CD4-positive, alpha-beta T cell treated with Interleukin-21 for 1 hour (primary cell): ENCODE measurements around the gene HIVEP2.

ENCODE experiments used
- DNase-seq: peaks from one replicate; pipeline ENCODE4 v3.0.0-alpha.2; 2020

HIVEP2 gene

DNA sequence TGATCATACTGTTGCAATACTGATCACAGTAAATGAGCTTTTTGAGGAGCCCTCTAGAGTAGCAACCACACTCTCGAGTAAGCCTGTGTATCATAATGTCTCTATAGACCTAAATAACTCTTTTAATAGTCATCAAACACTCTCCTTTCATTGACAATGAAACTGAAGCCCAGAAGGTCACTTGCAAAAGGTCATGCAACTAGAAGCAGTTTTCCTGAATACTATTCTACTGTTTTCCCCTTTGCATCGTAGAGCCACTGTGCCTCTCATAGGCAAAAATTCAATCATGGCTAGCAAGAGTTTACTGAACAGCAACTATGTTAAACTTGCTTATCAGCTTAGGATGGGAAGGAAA, 105.3 kb downstream of the HIVEP2 start:
- DNase-seq, result no peak

GRCh38 chr6:142838821-142839685, 105.9 kb downstream of the HIVEP2 start:
- DNase-seq, result peak; percentile 42

DNA sequence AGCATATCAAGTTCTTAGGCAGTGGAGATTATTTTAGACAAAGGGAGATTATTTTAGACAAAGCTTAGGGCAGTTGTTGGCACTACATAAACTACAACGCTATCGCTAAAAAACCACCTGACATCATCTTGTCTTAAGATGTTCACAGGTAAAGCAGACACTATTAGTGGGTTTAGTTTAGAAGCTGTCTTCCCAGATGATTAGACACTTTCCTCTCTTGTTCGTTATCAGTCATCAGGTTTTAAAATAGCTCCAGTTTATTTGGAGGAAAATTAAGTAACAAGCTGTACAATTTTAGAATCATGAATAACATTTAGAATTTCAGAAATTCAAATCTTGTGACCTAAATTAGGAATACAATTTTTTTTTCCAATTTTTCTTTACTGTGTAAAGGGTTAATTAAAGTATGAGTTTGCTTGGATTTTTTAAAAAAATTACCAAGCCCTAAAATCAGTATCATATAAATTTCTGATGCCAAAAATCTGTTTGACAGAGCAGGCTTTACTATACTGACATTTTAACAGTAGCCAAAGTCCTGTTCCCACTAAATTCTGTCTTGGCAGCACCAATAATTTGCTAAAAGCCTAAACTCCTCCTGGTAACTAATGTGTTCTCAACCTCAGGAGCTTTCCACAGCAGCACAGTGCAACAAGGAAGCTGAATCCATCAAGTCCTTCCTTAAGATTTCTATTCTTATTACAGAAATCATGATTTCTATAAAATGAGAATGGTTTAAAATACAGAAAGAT, 109.0 kb downstream of the HIVEP2 start:
- DNase-seq, result no peak

DNA sequence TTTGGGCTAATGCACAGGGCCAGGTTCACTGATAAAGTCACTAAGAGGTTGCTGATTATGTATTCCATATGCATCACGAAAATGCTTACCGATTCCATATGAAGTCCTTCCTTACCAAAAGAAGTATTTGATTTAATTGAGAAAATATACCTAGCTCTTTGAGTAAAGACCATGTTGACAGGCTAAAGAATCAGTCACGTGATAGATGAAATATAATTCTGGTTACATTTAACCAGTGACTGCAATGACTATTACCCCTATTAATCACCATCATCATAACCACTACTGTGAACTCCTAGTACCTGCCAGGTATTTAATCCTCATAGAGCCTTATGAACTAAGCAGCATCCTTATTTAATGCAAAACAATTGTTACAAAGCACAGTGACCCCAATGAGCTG, 110.1 kb downstream of the HIVEP2 start:
- DNase-seq, result no peak

DNA sequence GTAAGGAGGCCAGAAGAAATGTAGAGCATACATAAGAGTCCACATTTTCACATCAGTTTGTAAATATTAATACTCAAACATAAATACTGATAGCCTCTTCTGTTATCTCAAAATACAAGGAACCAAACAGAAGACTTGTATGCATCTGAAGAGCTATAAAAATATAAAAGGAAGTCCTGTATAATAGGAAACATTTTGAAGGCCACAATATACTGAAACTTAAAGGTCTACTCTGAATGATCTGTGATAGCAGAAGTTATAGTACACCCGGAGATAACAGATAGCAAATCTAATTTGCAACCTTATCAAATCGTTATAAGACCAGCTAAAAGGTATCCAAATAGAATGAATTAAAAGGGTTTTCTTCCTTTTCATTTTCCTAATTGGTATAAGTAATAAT, 111.2 kb downstream of the HIVEP2 start:
- no peak for DNase-seq

DNA sequence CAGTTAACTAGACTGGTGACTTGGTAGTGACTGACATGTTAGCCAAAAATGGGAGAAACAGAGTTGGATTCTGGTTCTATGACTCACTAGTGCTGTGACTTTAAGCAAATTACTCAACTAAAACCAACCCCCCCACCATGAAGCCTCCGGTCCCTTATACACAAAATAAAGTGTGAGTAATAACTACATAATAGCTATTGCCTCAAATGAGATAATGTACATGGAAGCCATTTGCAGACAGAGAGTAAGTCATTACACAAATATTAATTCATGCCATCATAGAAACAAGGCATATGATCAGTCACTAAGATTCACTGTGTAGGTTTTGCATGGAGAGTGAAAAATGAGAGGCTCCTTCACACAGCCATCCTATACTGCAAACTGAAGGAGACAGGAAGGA, 111.9 kb downstream of the HIVEP2 start:
- DNase-seq, result no peak

- DNase-seq, result no peak
Measured at GRCh38 chr6:142830807-142831206, 114.2 kb downstream of the HIVEP2 start.

DNA sequence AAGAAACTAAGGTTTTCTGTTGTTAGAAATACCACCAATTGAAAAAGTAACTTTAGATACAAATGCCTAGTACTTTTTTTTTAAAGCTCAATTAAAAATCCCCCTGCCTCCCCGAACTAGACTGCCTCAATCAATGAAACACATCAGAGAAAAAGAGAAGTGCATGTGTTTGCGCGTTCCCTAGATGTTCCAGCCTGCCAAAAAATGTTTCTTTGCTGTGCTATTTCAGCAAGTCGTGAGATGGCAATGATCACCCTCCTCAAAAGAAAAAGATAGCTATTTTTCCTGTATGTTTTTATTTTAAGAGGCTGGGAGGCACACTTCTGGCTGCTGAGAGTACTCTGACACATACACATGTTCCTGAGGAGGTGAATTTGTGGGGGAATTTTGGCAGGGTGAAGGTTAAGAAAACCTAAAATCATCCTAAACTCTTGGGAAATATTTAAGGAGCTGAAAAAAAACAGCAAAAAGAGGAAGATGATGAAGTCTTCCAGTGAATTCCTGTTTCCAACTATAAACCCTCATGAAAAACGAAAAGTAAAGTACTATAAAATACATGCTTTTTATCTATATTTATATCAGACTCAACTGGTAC, 114.8 kb downstream of the HIVEP2 start:
- DNase-seq, result no peak

- no peak for DNase-seq
Measured at GRCh38 chr6:142829556-142829955, 115.4 kb downstream of the HIVEP2 start.

DNA sequence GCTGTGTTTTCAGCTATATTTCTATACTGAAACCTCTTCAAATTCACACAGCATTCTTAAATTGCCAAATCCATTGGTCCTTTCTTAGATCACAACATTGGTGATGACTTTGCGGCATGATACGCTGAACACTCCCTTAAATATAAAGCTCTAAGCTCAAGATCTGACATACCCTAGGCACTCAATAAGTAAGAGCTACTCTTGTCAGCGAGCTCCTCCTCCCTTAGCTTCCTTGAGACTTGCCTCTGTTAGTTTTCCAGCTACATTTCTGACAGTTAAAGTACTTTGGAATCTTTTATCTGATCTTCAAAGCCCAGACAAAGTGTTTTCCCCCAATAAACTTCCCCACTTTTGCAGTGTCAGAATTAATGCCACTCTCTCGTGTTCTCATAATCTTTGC, 117.0 kb downstream of the HIVEP2 start:
- DNase-seq, result no peak

DNA sequence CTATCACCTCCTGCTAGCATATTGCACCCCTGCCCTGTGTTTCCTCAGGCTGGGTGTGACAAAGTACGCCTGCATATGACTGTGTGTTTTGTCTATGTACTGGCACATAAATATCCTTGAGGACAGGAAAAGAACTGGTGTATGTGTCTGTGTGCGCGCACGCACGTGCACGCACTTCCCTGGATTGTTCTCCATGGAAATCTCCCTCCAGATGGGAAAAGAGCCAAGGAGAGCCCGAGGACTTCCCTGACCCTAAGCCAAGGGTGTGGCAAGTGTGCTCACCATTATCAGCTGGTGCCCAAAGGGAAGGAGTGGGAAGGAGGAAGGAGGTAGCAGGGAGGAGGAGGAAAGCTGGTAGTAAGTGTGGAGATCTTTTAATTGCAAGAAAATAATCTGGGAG, 117.6 kb downstream of the HIVEP2 start:
- no peak for DNase-seq

- DNase-seq, result no peak
Measured at GRCh38 chr6:142825760-142826159, 119.2 kb downstream of the HIVEP2 start.

DNA sequence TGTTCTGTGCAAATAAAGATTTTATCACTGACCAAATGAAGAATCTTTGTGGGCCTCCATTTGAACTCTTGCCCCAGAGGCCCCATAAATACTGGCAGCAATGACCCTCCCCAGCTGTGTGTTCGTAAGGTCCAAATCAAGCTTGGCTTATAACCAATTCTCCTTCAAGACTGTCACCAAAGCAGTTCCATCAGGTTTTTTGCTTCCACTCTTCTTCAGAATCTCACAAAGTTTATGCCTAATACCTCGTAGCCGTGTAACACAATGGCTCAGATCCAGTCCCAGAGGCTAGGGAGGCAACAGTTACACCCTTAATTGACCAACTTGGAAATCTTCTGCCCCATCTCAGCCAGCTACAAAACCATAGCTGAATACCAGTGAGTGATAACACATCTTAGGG, 120.5 kb downstream of the HIVEP2 start:
- no peak for DNase-seq

- DNase-seq, result no peak
Measured at GRCh38 chr6:142823256-142823902, 121.6 kb downstream of the HIVEP2 start.

DNA sequence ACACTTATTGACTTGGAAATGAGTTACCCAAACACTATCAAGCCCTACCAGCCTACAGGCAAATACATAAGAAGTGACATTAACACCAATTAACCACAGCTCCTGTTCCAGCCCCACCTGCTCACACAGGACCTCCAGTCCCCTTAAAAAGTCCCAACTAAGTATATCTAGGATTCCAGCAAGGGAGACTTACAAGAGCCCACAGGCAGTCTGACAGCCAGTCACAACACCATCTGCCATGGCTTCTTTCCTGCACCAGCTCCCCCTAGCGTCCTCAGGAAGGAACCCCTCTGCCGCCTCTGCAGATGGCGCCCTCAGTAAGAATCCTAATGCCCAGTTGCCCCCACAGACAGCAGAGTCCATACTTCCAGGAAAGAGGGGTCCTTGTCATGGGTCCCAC, 122.1 kb downstream of the HIVEP2 start:
- DNase-seq, result no peak

- no peak for DNase-seq
Measured at GRCh38 chr6:142822383-142822782, 122.6 kb downstream of the HIVEP2 start.

- no peak for DNase-seq
Measured at GRCh38 chr6:142821860-142822259, 123.1 kb downstream of the HIVEP2 start.

- DNase-seq, result no peak
Measured at GRCh38 chr6:142821164-142821716, 123.7 kb downstream of the HIVEP2 start.

DNA sequence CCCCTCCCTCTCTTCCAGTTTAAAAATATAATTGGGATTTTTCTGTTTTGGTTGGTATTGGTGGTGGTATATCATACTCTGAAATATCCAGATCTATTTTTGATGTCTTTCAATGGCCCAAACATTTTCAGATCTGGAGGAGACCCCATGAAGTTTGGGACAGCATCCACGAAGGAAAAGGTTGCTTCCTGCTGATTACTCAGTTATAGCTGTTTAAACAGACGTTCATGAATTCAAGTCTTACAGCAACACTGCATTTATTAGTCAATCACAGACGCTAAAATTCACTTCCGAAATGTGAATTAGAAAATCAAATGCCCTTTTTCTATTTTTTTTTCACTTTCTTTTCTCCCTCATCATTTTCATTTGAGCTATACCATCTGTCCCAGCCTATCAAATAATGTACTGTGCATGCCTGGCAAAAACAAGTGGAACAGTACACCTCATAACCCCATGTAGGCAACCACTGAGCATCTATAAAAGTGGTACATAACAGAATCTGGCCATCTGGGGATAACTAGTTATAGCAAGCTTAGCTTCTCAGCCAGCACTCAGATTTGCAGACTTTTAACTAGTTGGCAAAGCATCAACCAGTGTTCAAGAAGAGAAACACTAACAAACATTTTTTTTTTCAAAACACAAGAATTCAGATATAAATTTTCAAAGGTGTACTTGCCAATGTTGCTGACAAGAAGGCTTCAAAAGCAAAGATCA, 124.5 kb downstream of the HIVEP2 start:
- no peak for DNase-seq

- DNase-seq, result peak; percentile 71
Measured at GRCh38 chr6:142819603-142820337, 125.2 kb downstream of the HIVEP2 start.

DNA sequence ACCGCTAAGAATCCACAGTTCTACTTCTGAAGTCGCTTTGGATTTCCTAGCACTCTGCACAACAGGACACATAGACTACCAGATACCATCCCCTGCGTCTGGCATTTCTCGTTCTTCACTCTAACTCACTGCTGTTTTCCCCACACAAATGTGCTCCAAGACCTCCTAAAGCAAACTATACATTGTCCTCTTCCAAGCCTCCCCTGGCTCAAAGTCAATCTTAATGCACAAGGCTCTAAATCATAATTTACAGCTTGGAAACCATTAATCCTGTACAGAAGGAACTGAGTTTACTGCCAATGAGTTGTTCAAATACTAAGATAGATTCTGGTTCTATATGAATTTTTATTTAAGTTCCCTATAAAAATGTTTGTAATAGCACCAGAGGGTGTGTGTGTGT, 128.5 kb downstream of the HIVEP2 start:
- no peak for DNase-seq

GRCh38 chr6:142816031-142816430, 128.9 kb downstream of the HIVEP2 start:
- DNase-seq, result no peak
